Tibial nerve (tissue), 4 donors: Measurements from ENCODE around the gene OCRL. TPM values are rescaled to one million over a fixed set of nuclear protein-coding genes. Genes with fewer than 3 reads are reported as not detected.
"Not testable (repeated sequence)": the region's sequence is repeated elsewhere in the genome, so short reads cannot be mapped to it uniquely, and the experiment has no call there.

Source experiments
- DNase-seq, 2 donors: peaks; one replicate each; pipeline ENCODE4 v3.0.0-alpha.2; 2019; ENCODE audit warnings: low spot score in 2 of 2
- H3K27ac ChIP-seq, 4 donors: fragments of 200-600 bp; sonication (generic) in 3 of 4; one replicate each; pipeline ENCODE4 v1.5.1; 2017 to 2019; ENCODE audit warnings: mild to moderate bottlenecking in 1 of 4
- H3K27me3 ChIP-seq, 2 donors: fragments of 200-600 bp; sonication (generic) in 1 of 2; one replicate each; pipeline versions ENCODE4 v1.5.1 to v1.6.0; 2017 to 2019
- H3K36me3 ChIP-seq, 3 donors: fragments of 200-600 bp; sonication (generic); one replicate each; pipeline ENCODE4 v1.5.1; 2018 to 2019
- H3K4me1 ChIP-seq, 4 donors: fragments of 200-600 bp; sonication (generic) in 3 of 4; one replicate each; pipeline ENCODE4 v1.5.1; 2017 to 2019
- H3K4me3 ChIP-seq, 4 donors: fragments of 200-600 bp; sonication (generic) in 3 of 4; one replicate each; pipeline ENCODE4 v1.5.1; 2017 to 2019; ENCODE audit warnings: mild to moderate bottlenecking in 1 of 4, moderate library complexity in 1 of 4
- H3K9me3 ChIP-seq, 4 donors: fragments of 200-600 bp; sonication (generic) in 3 of 4; one replicate each; pipeline ENCODE4 v1.5.1; 2017 to 2019
- CTCF ChIP-seq, 5 experiments: fragments of 200-600 bp in 3 of 5; fragments of 450-650 bp in 2 of 5; sonication (generic) in 3 of 5; IDR thresholded peaks; one replicate each; pipeline ENCODE4 v1.5.1; 2016 to 2019; ENCODE audit warnings: antibody characterized with exemption in 5 of 5, mild to moderate bottlenecking in 3 of 5, moderate library complexity in 2 of 5
- EP300 ChIP-seq, 2 donors: sonication (generic); formaldehyde crosslinking; IDR thresholded peaks; one replicate each; pipeline ENCODE4 v1.6.1; 2017; ENCODE audit warnings: antibody characterized with exemption in 2 of 2, mild to moderate bottlenecking in 1 of 2
- POLR2A ChIP-seq, 2 donors: fragments of 450-650 bp; IDR thresholded peaks; one replicate each; pipeline ENCODE4 v1.6.1; 2017; ENCODE audit warnings: antibody characterized with exemption in 2 of 2, mild to moderate bottlenecking in 2 of 2, moderate library complexity in 2 of 2
- WGBS, 2 donors: methylation state at CpG; one replicate each; pipeline ENCODE4 v1.1.5; 2018; 5-methylcytosine and 5-hydroxymethylcytosine counted together
- total RNA-seq, 4 donors: library from RNA; depleted of rRNA; stranded (reverse); fragments of >200 nt; gene quantifications; one replicate each; pipeline ENCODE4 v1.1.0, GENCODE V29; 2016

The OCRL gene
- total RNA-seq, 4 donors from 2014 or later, result 14.7 to 23.0 (median 22.6) TPM

GRCh38 chrX:129553619-129554288, 13.7 kb downstream of the OCRL start:
- DNase-seq, result no peak
- peaks cover 0 to 4% of the 10 kb centered on the region in 2 donors for H3K27me3 ChIP-seq
- no peak overlapping the region for H3K4me3 ChIP-seq
- peaks cover 0 to 6% (median 0%) of the 10 kb centered on the region in 3 donors for H3K36me3 ChIP-seq
- no peak overlapping the region for H3K27ac ChIP-seq
- 76 to 77% methylated on average over 3 of the region's 3 CpGs for WGBS, 2 donors
- no peaks in the 10 kb centered on the region for H3K4me1 ChIP-seq
- TF ChIP-seq CTCF (IDR thresholded peaks at IDR 0.05) (no peak), POLR2A (IDR thresholded peaks at IDR 0.05) (no peak), EP300 (IDR thresholded peaks at IDR 0.05) (no peak)
- H3K9me3 ChIP-seq, result no peaks in the 10 kb centered on the region

- not testable (repeated sequence) for H3K27me3 ChIP-seq, H3K4me3 ChIP-seq, H3K9me3 ChIP-seq, H3K4me1 ChIP-seq, H3K27ac ChIP-seq, DNase-seq
- 93 to 95% methylated on average over 8 of the region's 8 CpGs for WGBS, 2 donors
- H3K36me3 ChIP-seq, result peaks cover 0 to 16% (median 0%) of the 10 kb centered on the region in 3 donors
Measured at GRCh38 chrX:129554816-129555215, 14.8 kb downstream of the OCRL start.

GRCh38 chrX:129556806-129557315, 16.8 kb downstream of the OCRL start:
- no peak for TF ChIP-seq EP300 (IDR thresholded peaks at IDR 0.05)
- TF ChIP-seq CTCF (IDR thresholded peaks at IDR 0.05), result no peak
- no peak for TF ChIP-seq POLR2A (IDR thresholded peaks at IDR 0.05)
- WGBS, 2 donors, result 83 to 89% methylated on average over 5 of the region's 5 CpGs
- Histone ChIP-seq H3K4me1 (no peaks in the 10 kb centered on the region), H3K27ac (no peak overlapping the region), H3K27me3 (peaks cover 0 to 4% of the 10 kb centered on the region in 2 donors), H3K9me3 (no peaks in the 10 kb centered on the region), H3K36me3 (peaks cover 0 to 25% (median 0%) of the 10 kb centered on the region in 3 donors), H3K4me3 (no peak overlapping the region)
- no peak for DNase-seq

GRCh38 chrX:129557844-129558480, 17.9 kb downstream of the OCRL start:
- Histone ChIP-seq H3K27ac (no peak overlapping the region), H3K36me3 (peaks cover 0 to 36% (median 0%) of the 10 kb centered on the region in 3 donors), H3K9me3 (no peaks in the 10 kb centered on the region), H3K4me3 (no peak overlapping the region), H3K27me3 (no peaks in the 10 kb centered on the region), H3K4me1 (no peaks in the 10 kb centered on the region)
- no peak for TF ChIP-seq POLR2A (IDR thresholded peaks at IDR 0.05)
- TF ChIP-seq CTCF (IDR thresholded peaks at IDR 0.05), result no peak
- TF ChIP-seq EP300 (IDR thresholded peaks at IDR 0.05), result no peak
- DNase-seq, result no peak
- 47 to 100% methylated on average over 1 of the region's 1 CpG for WGBS, 2 donors

- Histone ChIP-seq H3K4me3 (no peak overlapping the region), H3K27me3 (no peaks in the 10 kb centered on the region), H3K9me3 (no peaks in the 10 kb centered on the region), H3K27ac (no peak overlapping the region), H3K36me3 (peaks cover 0 to 43% (median 0%) of the 10 kb centered on the region in 3 donors), H3K4me1 (no peaks in the 10 kb centered on the region)
- DNase-seq, result no peak
- TF ChIP-seq EP300 (IDR thresholded peaks at IDR 0.05) (no peak), CTCF (IDR thresholded peaks at IDR 0.05) (no peak), POLR2A (IDR thresholded peaks at IDR 0.05) (no peak)
- 93 to 100% methylated on average over 1 of the region's 1 CpG for WGBS, 2 donors
Measured at GRCh38 chrX:129559783-129560182, 19.7 kb downstream of the OCRL start.
